HCT116 (cell line): Measurements from ENCODE around the gene EVI5.
"Not testable (repeated sequence)": the region's sequence is repeated elsewhere in the genome, so short reads cannot be mapped to it uniquely, and the experiment has no call there.

Experiments used
- CTCF ChIP-seq, 3 experiments: fragments of 200-600 bp in 1 of 3; sonication (generic) in 1 of 3; IDR thresholded peaks in 2 of 3; conservative IDR thresholded peaks in 1 of 3; 2 replicates each; pipeline ENCODE4 v1.5.1; 2012 to 2017; ENCODE audit warnings: low read depth in 2 of 3, low read length in 2 of 3, antibody characterized with exemption in 1 of 3, borderline replicate concordance in 1 of 3, control low read depth in 1 of 3, mild to moderate bottlenecking in 1 of 3, mixed read lengths in 1 of 3, mixed run types in 1 of 3, moderate library complexity in 1 of 3; ENCODE audit not compliant: insufficient read depth in 1 of 3
- EZH2 ChIP-seq: fragments of 200-600 bp; sonication (generic); IDR thresholded peaks from 2 replicates; pipeline ENCODE4 v1.6.1; 2017; ENCODE audit warnings: antibody characterized with exemption, mixed run types
- EZH2phosphoT487 ChIP-seq: fragments of 200-600 bp; IDR thresholded peaks from 2 replicates; pipeline ENCODE4 v1.6.1; 2018; ENCODE audit warnings: antibody characterized with exemption, borderline replicate concordance
- MAX ChIP-seq: IDR thresholded peaks from 2 replicates; pipeline ENCODE4 v1.6.1; 2012
- POLR2A ChIP-seq: IDR thresholded peaks from 2 replicates; pipeline ENCODE4 v1.7.0; 2011; ENCODE audit warnings: borderline replicate concordance; ENCODE audit not compliant: insufficient read depth, insufficient read length; ENCODE audit errors: extremely low read depth
- YY1 ChIP-seq: IDR thresholded peaks from 2 replicates; pipeline ENCODE4 v1.6.1; 2011; ENCODE audit warnings: low read length, low read depth, moderate library complexity, mild to moderate bottlenecking; ENCODE audit not compliant: insufficient replicate concordance; ENCODE audit errors: extremely low read depth

- not testable (repeated sequence) for TF ChIP-seq EZH2; EZH2phosphoT487; CTCF (IDR thresholded peaks at IDR 0.05 in 2 of 3, conservative IDR thresholded peaks at IDR 0.05 in 1 of 3; ENCODE audit: borderline replicate concordance in 1 of 3, insufficient read depth in 1 of 3, low read depth in 2 of 3, low read length in 2 of 3); MAX; POLR2A; YY1
These were observed 253.0 kb downstream of the EVI5 start for GRCh38 chr1:92531939-92532338.
